Kidney tubule cell (primary cell): ENCODE data around the gene SDCCAG8.
A peak's percentile ranks its signal among the peaks of the same experiment; 100 is the strongest.

ENCODE experiments used
- DNase-seq: peaks from one replicate; pipeline ENCODE4 v3.0.0-alpha.2; 2018; ENCODE audit warnings: low spot score

Gene SDCCAG8

GRCh38 chr1:243281672-243282071, 25.8 kb downstream of the SDCCAG8 start:
- DNase-seq, result no peak

- DNase-seq, result peak; percentile 21
Observed at GRCh38 chr1:243286409-243287122, 30.7 kb downstream of the SDCCAG8 start.

GRCh38 chr1:243287123-243287460, 31.3 kb downstream of the SDCCAG8 start:
- DNase-seq, result no peak

GRCh38 chr1:243287652-243288051, 31.8 kb downstream of the SDCCAG8 start:
- DNase-seq, result peak; percentile 94

GRCh38 chr1:243288062-243288461, 32.2 kb downstream of the SDCCAG8 start:
- DNase-seq, result peak; percentile 28

GRCh38 chr1:243291292-243291691, 35.5 kb downstream of the SDCCAG8 start:
- DNase-seq, result peak; percentile 45

GRCh38 chr1:243292117-243292516, 36.3 kb downstream of the SDCCAG8 start:
- DNase-seq, result no peak

GRCh38 chr1:243293941-243294722, 38.3 kb downstream of the SDCCAG8 start:
- peak; percentile 72 for DNase-seq

- DNase-seq, result peak; percentile 69
Observed at GRCh38 chr1:243294723-243295121, 38.9 kb downstream of the SDCCAG8 start.

- no peak for DNase-seq
Observed at GRCh38 chr1:243299069-243299468, 43.2 kb downstream of the SDCCAG8 start.

GRCh38 chr1:243301059-243301458, 45.2 kb downstream of the SDCCAG8 start:
- no peak for DNase-seq

- DNase-seq, result no peak
Observed at GRCh38 chr1:243311809-243312208, 56.0 kb downstream of the SDCCAG8 start.

- DNase-seq, result peak; percentile 85
Observed at GRCh38 chr1:243312952-243313634, 57.3 kb downstream of the SDCCAG8 start.

GRCh38 chr1:243313635-243314536, 58.0 kb downstream of the SDCCAG8 start:
- DNase-seq, result no peak

GRCh38 chr1:243315455-243315854, 59.6 kb downstream of the SDCCAG8 start:
- no peak for DNase-seq

GRCh38 chr1:243315893-243316292, 60.1 kb downstream of the SDCCAG8 start:
- no peak for DNase-seq

GRCh38 chr1:243316366-243316989, 60.6 kb downstream of the SDCCAG8 start:
- no peak for DNase-seq

- no peak for DNase-seq
Observed at GRCh38 chr1:243320224-243320623, 64.4 kb downstream of the SDCCAG8 start.

- no peak for DNase-seq
Observed at GRCh38 chr1:243322326-243322725, 66.5 kb downstream of the SDCCAG8 start.

GRCh38 chr1:243323491-243323890, 67.7 kb downstream of the SDCCAG8 start:
- DNase-seq, result no peak

GRCh38 chr1:243325305-243325890, 69.6 kb downstream of the SDCCAG8 start:
- DNase-seq, result peak; percentile 62
